Hematopoietic multipotent progenitor cell (in vitro differentiated cells): ENCODE data around the gene YES1. TPM values are rescaled to one million over a fixed set of nuclear protein-coding genes. Genes with fewer than 3 reads are reported as not detected.
A peak's percentile ranks its signal among the peaks of the same experiment; 100 is the strongest.

Experiments used
- DNase-seq, 3 donors: peaks; one replicate each; pipeline ENCODE4 v3.0.0-alpha.2; 2011 to 2015; ENCODE audit warnings: low read depth in 2 of 3, low spot score in 2 of 3
- total RNA-seq: library from RNA; depleted of rRNA; stranded (reverse); fragments of >200 nt; gene quantifications from one replicate; pipeline ENCODE4 v1.2.3, GENCODE V29; 2012

The YES1 gene
- 23.2 TPM for total RNA-seq

DNA sequence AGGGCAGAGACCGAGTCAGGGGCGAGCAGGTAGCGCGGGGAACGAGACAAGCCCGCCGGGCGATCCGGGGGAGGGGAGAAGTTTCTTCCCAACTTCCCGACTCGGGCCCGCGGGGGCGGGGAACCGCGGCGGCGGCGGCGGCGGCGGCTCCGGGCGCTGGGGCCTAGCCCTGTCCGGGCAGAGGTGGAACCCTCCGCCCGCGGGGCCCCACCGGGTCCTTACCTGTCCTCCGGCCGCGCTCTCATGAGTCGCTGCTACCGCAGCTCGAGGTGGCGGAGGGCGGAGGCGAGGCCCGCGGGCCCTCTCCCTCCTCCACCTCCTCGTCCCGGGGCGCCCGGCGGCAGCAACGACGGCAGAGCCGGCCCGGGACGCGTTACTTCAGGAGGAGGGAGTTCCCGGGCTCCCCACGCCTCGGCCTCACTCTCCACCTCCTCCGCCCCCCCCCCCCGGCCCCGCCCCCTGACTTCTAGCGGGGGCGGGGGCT lies at the start of gene YES1:
TSS of gene YES1 (minus strand) at position 351 of the 484 bp plus-strand sequence. CDS start 55,415 bp downstream, outside the sequence.
- DNase-seq, result peak in 1 of 3 donors; percentile 76

DNA sequence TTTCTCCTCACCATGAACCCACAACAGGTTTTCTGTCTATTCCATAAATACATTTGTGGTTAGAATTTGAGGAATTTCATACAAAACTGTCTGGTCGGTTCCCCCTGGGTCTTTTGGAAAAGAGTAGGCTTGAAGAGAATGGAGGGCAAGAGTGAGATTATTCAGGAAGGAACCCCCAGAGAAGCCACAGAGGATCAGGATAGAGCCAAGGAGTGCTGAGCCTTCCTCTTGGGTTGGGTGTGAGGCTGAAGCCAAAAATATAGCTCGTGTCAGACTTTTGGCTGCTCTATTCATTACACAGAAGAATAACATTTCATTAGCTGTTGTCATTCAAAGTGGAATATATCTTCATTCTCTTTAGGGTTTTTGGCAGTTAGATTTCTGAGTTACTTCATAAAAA lies 45.9 kb upstream of the YES1 start:
- no peak for DNase-seq

DNA sequence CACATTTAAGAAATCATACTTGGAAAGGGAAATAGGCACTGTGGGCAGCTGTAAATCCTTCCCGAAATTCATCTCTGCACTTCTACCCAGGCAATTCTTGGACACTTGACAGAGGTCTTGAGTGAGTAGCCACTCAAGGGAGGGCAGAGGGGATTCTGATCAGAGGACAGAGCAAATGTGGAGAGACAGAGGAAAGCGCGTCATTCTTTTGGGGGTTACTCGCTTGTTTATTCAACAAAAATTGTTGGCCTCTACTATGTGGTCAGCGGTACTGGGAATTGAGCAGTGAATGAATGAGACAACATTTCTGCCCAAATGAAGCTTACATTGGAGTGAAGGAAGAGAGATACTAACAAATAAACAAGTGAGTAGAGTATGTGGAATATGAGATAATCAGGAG lies 41.4 kb upstream of the YES1 start:
- DNase-seq, result no peak

DNA sequence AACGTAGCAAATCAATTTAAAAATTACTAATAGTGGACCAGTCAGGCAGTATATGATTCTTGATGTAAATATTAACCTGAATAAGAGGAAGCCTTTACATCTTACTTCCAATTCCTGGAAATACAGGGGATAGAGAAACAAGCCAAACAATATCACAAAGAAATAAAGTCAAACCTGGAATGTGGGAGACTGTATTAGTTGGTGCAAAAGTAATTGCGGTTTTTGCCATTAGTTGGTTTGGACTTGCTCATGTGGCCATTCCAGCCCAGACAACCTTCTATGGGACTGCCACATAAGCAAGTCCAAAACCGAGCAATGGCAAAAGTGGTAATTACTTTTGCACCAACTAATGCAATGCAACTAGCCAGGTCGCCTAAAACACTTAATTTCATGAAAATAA lies 38.9 kb upstream of the YES1 start:
- no peak for DNase-seq

DNA sequence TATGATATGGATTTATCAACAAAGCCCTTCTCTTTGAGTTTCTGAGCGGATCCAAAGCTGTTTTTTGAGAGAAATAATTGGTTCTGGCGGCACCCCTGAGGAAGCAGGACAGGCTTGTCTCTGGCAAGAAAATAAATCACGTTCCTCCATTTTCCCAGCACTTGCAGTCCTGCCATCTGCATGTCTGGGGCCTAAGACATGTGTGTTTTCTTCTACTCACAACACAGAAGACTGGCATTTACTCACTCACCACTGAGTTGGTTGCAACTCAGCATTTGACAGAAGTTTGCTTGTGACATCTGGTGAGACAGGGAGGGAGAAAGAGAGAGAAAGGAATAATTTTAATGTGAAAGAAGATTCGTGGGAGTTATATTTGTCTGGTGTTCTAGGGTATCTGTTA lies 37.0 kb upstream of the YES1 start:
- DNase-seq, result no peak

DNA sequence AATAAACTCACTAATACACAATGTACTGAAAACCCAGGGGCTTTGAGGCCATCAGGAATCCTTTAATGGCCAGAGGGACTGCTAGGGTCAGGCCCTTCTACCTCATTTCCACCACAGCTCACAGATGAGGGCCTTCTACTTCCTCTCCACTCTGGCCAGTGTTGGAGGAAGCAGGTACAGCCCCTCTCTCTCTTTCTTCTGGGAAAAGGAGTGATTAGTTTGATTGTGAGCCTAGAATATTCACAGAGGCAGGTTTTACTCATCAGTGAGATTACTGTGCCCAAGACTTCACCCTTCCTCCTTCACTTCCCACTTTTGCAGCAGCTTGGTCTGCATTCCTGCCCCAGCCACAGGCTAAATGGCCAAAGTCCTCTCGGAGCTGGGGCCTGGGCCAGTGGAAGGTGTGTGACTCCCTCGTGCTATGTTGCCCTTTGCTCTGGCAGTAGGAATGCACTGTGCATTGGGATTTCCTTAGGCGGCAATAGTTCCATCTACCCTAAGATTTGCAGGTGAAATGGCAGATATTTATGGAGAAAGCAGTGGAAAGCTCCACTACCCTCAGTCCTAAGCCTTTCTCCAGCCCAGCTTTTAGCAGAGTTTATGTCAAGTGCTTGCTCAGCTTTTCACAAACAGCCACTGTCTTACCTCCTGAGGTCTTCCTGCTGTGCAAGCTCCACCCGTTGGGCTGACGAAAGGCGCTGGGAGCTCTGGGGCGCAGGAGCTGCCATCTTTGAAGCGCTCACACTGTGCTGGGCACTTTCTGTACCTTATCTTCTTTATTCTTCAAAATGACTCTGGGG lies 36.2 kb upstream of the YES1 start:
- DNase-seq, result no peak

DNA sequence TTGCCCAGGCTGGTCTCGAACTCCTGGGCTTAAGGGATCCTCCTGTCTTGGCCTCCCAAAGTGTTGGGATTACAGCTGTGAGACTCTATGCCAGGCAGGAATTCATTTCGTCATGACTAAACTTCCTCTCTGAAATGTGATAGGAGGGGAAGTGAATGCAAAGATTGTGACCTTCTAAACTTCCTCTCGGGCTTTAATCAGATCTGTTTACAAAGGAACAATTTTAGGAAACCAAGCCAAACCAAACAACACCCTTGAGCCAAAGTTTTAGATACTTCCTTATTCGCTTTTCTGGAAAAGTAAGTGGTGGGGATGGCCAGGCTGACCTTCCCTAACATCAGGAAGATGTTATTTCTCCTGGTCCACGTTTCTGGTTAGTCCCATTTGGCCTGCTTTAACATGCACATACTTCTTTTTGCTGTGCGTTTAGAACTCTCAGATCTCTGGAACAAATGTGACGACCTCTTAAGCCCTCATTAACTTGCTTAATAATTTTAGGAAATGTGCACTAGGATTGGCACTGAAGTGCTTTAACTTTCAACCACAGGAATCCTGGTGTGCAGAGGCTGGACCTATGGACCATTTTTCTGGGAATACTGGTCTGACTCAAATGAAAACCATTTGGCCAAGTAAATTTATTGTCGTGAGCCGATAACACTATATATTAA lies 33.2 kb upstream of the YES1 start:
- no peak for DNase-seq

DNA sequence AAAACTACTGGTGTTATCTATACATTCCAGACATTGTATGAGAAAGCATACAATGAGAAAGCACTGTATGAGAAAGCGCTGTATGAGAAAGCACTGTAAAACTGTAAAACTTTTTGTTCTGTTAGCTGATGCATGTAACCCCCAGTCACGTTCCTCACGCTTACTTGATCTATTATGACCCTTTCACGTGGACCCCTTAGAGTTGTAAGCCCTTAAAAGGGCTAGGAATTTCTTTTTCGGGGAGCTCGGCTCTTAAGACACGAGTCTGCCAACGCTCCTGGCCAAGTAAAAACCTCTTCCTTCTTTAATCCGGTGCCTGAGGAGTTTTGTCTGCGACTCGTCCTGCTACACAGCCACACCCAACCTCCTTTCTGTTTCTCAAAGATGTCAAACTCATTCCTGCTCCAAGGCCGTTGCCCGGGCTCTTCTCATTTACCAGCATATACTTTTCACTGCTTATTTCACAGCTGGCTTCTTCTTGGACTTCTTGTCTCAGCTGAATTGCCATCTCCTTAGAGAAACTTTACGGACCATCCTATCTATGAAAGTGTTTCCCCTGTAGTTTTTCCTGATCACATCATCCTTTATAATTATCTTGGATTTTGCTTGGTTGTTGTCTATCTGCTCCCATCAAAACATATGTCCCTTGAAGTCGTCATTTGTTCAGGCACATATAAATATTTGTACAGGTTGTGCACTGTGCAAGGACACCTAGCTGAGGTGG lies 29.8 kb upstream of the YES1 start:
- no peak for DNase-seq

DNA sequence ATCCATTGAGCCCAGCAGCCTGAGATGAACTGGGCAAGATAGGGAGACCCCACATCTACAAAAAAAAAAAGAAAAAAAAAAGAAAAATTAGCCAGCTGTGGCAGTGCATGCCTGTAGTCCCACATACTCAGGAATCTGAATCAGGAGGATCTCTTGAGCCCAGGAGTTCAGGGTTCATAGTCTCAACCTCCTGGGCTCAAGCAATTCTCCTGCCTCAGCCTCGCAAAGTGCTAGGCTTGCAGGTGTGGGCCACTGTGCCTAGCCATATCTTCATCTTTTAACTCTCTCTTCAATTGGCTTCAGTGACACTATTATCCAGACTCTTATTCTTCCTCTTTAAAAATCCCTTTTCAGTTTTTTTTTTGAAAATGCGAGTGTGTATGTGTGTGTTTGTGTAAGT lies 28.5 kb upstream of the YES1 start:
- DNase-seq, result no peak

DNA sequence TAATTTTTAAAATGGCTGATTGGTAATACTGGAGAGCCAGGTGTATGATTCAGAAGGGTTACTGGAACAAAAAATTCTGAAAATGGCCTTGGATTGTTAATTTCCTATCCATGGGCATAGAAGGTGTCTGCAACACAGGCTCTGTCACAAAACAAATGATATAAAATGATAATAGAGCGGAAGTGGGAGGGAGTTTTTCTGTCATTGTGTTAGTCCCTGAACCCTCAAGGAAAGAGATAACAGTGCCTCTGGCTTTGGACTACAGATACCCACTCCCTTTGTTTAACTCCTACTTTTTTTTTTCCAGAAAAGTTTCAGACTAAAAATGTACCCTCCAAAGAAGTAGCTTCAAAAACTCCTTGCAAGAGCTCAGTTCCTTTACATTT lies 28.0 kb upstream of the YES1 start:
- no peak for DNase-seq

DNA sequence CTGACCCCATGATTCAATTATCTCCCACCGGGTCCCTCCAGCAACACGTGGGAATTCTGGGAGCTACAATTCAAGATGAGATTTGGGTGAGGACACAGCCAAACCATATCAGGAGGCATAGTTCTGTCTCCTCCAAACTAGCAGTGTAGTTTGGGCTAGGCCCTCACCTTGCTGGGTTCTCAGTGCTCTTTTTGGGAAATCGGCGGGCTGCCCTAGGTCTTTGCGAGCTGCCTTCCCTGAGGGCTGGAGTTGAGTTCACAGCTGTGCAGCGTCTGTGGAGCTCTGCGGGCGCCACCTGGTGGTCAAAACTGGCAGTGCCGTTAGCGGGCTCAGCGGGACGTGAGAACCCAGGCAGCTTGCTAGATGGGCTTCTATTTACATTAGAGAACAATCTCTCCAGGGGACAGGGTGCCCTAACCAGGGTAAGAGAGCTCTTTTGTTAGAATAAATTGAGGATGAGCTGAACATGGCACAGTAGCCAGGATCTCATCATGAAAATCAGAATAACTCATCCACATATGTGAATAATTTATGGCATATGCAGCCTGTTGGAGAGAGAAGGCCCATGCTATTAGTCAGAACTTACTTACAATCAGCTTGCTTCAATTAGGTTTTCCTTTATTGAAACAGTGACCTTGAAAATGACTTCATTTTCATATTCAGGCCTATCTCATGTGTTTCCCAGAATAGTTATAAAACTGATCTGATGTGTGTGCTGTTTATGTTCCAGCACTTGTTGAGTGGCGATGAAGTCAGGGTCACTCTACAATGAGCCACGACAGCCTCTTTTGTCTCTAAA lies 27.4 kb upstream of the YES1 start:
- DNase-seq, result peak; percentile 78 to 87 (median 80)

DNA sequence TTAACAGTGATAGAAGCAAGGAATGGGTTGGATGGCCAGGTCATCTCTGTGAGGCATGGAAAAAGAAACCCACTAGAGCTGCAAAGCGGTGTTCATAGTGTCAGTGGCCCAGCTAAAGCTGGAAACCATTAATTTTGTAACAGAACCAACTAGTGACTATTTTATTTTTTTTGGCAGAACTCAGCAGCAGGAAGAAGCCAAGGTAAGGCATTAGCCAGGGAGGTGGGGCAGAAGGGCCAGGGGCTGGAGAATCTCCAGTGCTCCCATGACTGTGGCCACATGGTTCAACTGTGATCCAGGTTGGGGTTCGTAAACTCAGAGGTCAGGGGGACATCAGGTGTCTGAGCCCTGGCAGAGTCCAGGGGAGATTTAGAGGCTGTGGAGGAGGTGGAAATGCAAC lies 25.9 kb upstream of the YES1 start:
- no peak for DNase-seq

DNA sequence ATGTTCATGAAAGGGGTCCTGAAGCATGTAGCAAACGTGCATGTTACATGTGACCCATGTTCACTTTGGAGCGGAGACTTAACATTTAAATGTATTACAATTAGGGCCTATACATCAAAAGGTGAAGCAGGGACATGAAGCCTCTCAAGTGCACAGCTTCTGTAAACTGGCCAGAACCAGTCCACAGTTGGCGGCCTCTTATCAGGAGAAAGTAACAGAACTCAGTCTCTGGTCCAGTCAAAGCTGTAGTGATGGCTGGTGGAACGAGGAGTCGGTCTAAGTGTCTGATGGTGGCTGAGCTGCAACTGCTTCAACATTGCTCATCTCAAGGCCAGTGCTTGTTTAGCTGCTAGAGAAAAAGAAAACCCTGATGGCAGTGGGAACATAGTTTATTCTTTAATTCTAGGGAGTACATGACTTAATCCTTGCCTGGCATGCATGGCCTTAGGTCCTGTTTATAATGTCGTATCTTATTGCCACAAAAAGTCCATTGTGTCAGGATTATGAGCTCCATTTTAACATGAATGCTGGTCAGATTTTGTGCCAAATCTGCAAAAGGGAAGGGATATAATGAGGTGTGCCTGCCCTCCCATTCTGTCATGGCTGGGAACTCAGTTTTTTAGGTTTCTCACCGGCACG lies 22.2 kb upstream of the YES1 start:
- no peak for DNase-seq

DNA sequence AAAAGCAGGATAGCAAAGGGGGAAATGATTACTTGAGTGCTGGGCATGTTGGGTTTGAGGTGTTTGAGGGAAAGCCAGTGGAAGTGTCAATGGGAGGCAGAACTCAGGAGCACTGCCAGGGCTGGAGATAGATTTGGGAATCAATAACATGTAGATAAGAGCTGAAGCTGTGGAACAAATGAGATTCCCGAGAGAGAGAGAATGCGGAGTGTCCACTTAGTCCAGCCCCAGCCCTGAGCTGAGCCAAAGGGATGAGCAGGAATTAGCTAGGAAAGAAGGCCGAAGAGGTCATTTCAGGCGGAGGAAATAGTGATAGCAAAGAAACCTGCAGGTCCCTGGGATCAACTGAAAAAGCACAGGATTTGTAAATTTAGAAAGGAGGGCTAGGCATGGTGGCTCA lies 21.2 kb upstream of the YES1 start:
- DNase-seq, result no peak

DNA sequence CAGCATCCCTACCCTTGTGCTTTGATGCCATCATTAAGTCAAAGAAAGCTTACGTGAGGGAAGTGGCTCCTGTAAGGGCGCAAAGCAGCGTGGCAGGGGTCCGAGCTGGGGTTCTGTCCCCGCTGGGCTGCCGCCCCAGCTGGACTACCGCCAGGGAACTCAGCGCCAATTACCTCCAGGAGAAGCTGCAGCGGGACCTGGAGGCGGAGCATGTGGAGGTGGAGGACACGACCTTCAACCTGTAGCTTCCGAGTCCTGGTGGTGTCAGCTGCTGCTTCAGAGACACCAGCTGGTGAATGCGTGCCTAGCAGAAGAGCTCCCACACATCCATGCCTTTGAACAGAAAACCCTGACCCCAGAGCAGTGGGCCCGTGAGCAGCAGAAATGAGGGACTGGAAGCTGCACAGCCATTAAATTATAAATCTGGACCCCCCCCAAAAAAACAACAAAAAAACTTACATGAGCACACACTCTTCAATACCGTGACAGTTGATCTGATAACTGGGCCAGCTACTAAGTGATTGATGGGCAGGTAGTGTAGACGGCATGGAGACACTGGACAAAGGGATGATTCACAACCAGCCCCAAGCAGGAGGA lies 20.1 kb upstream of the YES1 start:
- no peak for DNase-seq

DNA sequence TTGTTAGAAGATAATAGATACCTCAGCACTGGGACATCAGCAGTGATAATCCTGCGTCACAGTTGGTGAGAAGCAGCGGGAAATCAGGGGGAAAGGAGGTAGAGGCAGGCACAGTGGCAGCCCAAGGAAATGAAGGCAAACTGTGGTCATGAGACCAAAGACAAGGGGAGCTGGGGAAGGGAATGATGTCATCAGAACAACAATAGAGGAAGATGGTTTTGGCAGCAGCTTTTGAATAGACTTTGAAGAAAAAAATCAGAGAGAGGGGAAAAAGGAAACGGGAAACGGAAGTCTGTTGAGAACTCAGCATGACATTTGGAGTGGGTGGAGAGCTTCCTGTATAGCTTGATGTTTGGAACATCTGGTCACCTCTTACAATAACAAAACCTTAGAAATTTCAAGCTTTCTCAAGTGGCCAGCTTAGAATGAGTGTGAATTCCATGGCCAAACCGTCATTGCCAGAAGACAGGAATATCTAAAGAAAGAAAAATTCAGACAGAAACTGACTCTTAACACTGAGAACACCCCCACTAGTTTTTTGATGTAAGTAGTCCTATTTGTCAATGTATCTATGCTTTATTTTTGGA lies 18.4 kb upstream of the YES1 start:
- DNase-seq, result peak in 2 of 3 donors; percentile 74 to 94

DNA sequence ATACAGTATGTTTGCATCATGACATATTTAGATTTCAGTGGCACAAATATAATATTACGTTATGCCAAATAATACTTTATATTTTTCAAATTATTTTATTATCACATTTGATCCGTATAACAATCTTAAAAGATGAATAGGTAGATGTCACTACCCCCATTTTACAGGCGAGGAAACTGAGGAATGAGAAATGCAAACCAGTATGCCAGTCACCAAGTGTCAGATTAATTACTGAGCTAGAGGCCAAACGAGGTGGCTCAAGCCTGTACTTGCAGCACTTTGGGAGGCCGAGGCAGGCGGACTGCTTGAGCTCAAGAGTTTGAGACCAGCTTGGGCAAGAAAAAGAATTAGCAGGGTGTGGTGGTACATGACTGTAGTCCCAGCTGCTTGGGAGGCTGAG lies 17.4 kb upstream of the YES1 start:
- DNase-seq, result no peak

DNA sequence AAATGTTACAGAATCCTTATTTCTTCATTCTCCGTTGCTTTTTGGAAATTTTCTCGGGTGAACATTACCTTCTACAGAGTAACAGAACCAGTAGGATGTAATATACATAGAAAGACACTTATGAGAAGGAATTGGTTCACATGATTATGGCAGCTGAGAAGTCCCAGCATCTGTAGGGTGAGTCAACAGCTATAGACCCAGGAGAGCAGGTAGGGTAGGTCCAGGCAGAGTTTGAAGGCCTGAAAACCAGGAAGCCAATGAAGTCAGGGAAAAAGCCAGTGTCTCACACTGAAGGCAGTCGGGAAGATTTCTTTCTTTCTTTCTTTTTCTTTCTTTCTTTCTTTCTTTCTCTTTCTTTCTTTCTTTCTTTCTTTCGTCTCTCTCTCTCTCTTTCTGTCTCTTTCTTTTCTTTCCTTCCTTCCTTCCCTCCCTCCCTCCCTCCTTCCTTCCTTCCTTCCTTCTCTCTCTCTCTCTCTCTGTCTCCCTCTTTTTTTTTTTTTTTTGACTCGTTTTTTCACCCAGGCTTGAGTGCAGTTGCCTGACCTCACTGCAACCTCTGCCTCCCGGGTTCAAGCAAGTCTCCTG lies 15.1 kb upstream of the YES1 start:
- DNase-seq, result no peak
